HAP-1 (cell line): ENCODE data around the gene FOXP1.
A peak's percentile ranks its signal among the peaks of the same experiment; 100 is the strongest.

Experiments
- DNase-seq, 2 experiments: peaks; one replicate each; pipeline ENCODE4 v3.0.0-alpha.2; 2016 to 2020; ENCODE audit warnings: low spot score in 2 of 2
- H3K27me3 ChIP-seq: fragments of 250-450 bp; sonication (Bioruptor Pico); 2 replicates; pipeline ENCODE4 v1.5.1; 2020; ENCODE audit warnings: low read depth, mild to moderate bottlenecking, moderate library complexity
- H3K36me3 ChIP-seq: fragments of 250-450 bp; sonication (Bioruptor Pico); replicated peaks from 2 replicates; pipeline ENCODE4 v1.5.1; 2020; ENCODE audit warnings: mild to moderate bottlenecking
- H3K4me1 ChIP-seq: fragments of 250-450 bp; sonication (Bioruptor Pico); 2 replicates; pipeline ENCODE4 v1.5.1; 2020; ENCODE audit warnings: mild to moderate bottlenecking
- H3K4me3 ChIP-seq: fragments of 250-450 bp; sonication (Bioruptor Pico); 2 replicates; pipeline ENCODE4 v1.5.1; 2020; ENCODE audit warnings: mild to moderate bottlenecking, moderate library complexity
- H3K9me3 ChIP-seq: fragments of 250-450 bp; sonication (Bioruptor Pico); 2 replicates; pipeline ENCODE4 v1.5.1; 2020; ENCODE audit warnings: mild to moderate bottlenecking, moderate library complexity
- in situ Hi-C: fragments of 300-500 bp; cut with MboI; formaldehyde crosslinking; loops from 3 replicates; pipeline ENCODE4 v1.14.3; 2020; ENCODE audit warnings: low sequenced_read_pairs, inconsistent platforms, mixed read lengths

Gene FOXP1

DNA sequence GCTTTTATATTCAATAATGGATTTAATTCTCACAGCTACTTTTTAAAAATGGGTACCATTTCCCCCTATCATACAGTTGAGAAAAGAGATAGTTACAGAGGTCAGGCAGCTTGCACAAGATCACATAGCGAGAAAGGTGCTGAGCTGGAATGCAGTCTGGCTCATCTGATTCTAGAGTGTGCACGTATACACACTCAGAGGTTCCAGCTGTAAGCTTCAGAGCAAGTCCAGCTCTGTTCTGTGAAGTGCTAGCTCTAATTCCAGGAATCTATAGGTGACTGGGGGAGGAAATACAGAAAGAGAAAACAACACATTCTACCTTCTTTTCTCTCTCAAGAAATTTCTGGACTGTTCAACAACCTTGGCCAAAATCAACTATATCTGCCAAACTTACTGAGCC, 318.7 kb downstream of the FOXP1 start:
- Histone ChIP-seq H3K36me3 (no peaks in the 10 kb centered on the region), H3K4me1 (no peaks in the 10 kb centered on the region), H3K9me3 (no peaks in the 10 kb centered on the region), H3K27me3 (no peaks in the 10 kb centered on the region), H3K4me3 (no peak overlapping the region)
- in situ Hi-C loops = no loop called here
- DNase-seq = no peak

DNA sequence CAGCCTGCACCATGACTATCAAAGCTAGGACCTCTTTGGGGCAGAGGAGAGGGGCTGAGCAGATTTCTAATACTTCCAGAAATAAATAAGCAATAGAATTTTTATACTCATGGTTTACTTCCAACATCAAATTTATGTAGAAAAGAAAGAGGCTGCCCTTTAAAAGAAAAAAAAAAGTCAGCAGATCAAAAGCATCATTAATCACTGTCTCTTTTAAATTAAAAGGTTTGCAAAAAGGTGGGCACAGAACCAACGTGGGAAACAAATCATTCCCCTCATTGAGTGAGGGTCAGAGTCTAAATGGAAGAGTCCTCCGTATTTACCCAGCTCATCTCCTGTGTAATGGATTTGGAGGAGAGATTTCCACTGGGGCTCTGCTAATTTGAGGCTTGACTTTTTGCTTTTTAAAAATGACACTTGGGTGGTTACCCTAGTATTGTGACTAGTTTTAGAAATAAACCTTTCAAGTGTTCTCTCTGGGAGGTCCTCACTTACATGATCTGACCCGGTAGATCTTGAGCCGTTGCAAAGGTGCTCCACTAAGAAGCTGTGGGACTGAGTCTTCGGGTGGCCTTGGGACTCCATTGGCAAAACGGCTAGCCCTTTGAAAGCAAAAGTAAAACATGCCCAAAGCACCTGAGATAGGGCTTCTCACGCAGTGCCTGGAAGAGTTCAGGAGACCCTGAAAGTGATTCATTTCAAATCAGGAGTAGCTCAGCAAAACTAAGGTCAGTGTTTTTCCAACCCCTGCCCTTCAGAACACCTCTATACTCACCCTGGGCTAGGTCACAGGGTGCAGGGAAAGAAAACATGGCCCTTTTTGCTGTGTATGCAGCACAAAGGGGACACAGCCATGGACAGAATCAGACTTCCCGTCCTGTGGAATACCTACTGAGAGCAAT, 320.9 kb downstream of the FOXP1 start:
- Histone ChIP-seq H3K27me3 (no peaks in the 10 kb centered on the region), H3K9me3 (no peaks in the 10 kb centered on the region), H3K4me1 (peaks cover 9% of the 10 kb centered on the region), H3K4me3 (no peak overlapping the region), H3K36me3 (no peaks in the 10 kb centered on the region)
- no peak for DNase-seq
- in situ Hi-C loops = no loop called here

DNA sequence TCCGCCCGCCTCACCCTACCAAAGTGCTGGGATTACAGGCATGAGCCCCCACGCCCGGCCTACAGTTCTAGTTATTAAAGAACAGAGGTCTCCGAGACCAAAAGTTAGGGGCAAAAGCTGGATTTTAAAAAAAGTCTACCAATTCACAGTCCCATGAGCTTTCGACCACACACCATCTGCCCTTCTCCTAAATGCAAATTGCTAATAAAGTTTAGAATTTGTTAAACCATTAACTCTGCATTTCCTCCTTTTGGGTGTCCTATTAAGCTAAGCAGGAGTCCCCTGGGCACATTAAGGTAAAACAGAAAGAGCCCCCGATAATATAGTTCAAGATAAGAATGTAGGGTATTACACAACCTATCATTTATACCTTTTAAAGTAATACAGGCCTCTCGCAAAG, 322.7 kb downstream of the FOXP1 start:
- Histone ChIP-seq H3K4me1 (peaks cover 11% of the 10 kb centered on the region), H3K4me3 (no peak overlapping the region), H3K36me3 (no peaks in the 10 kb centered on the region), H3K9me3 (no peaks in the 10 kb centered on the region), H3K27me3 (no peaks in the 10 kb centered on the region)
- DNase-seq = no peak
- in situ Hi-C loops = no loop called here

DNA sequence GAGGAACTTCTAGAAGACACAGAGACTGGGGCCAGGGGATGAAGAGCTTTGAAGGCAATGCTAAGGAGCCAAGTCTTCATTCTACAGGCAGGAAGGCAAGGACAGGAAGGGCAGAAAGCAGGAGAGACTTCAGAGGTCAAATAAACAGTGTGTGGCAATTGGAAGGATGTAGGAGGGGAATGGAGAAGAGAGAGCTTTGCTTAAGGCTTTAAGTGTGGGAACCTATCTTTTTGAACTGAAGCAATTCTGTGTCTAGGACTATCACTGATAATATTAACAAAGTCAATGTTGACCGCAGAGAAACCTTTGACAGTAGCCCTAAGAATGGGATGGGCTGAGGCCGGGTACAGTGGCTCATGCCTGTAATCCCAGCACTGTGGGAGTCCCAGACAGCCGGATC, 325.0 kb downstream of the FOXP1 start:
- no peak overlapping the region for H3K4me3 ChIP-seq
- in situ Hi-C loops = no loop called here
- peaks cover 11% of the 10 kb centered on the region for H3K4me1 ChIP-seq
- no peaks in the 10 kb centered on the region for H3K9me3 ChIP-seq
- H3K27me3 ChIP-seq = no peaks in the 10 kb centered on the region
- no peak for DNase-seq
- H3K36me3 ChIP-seq = no peaks in the 10 kb centered on the region

DNA sequence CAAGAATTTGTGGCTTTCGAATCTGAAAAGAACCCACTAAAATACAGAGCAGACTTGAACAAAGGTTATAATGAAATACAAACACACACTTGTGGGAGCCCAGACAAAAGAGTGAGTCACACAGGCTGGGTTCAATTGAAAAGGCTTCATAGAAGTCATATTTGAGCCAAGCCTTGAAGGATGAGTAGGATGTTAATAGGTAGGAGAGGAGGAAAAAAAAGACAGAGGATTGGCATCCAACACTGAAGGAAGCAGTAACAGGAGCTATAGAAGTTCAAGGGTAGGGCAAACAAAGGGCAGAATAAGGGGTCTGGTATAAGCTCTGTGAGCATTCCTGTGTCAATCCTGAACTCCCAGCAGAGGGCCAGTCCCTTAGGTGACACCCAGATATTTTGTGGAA, 325.4 kb downstream of the FOXP1 start:
- in situ Hi-C loops = no loop called here
- no peak overlapping the region for H3K4me3 ChIP-seq
- peak; percentile 72 to 97 for DNase-seq
- no peaks in the 10 kb centered on the region for H3K27me3 ChIP-seq
- peaks cover 11% of the 10 kb centered on the region for H3K4me1 ChIP-seq
- H3K36me3 ChIP-seq = no peaks in the 10 kb centered on the region
- no peaks in the 10 kb centered on the region for H3K9me3 ChIP-seq

DNA sequence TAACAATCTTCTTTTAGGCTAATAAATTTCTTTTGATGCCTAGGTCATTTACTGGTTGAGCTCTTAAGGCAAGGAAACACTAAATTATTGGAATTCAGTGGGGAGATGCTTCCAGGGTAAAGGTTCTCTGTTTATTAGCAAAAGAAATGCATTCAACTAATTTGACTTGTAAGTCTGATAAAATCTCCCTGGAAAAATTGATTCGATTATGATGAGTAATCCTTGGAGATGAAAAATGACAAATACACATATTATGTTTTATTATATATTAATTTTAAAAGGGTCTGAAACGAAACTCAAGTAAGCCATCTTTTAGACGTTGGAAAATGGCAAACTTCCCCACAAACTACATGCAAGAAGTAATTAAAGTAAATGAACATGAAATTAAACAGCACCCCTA, 328.0 kb downstream of the FOXP1 start:
- H3K4me3 ChIP-seq = no peak overlapping the region
- no peaks in the 10 kb centered on the region for H3K27me3 ChIP-seq
- DNase-seq = no peak
- H3K4me1 ChIP-seq = peaks cover 11% of the 10 kb centered on the region
- no peaks in the 10 kb centered on the region for H3K36me3 ChIP-seq
- no peaks in the 10 kb centered on the region for H3K9me3 ChIP-seq
- in situ Hi-C loops = no loop called here

DNA sequence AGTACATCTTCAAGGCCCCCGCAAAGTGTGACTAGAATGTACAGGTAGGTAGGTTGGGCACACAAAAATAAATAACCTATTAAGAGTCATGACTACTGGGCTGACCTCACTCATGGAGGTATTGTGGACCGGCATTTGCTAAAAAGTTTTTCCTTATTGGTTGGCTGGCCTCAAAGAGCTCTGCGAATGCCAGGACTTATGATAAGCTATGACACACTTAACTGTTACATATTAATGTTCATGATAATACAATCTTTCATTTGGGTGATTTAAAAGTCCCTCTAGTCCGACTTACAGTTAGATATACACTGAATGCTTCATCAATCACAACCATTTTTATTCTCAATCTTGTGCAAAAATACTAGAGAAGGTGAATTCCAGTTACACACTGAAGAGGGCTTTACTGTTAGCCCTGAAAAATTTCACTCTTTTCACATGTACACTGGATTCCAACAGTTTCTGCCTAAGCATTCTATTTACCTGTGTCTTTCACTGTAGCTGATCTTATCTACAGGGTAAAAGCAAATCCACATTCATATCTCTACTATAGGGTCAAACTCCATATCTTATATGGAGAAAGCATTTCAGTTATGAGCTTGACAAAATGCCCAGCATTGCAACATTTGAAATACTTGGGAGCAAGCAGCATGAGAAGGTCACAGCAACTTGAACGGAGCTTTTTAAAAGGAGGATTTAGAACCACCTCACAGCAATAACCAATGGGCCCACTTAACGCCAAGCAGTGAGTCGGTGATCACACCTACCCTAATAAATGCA, 329.1 kb downstream of the FOXP1 start:
- Histone ChIP-seq H3K9me3 (no peaks in the 10 kb centered on the region), H3K4me3 (no peak overlapping the region), H3K4me1 (peaks cover 11% of the 10 kb centered on the region), H3K36me3 (no peaks in the 10 kb centered on the region), H3K27me3 (no peaks in the 10 kb centered on the region)
- in situ Hi-C loops = no loop called here
- no peak for DNase-seq

DNA sequence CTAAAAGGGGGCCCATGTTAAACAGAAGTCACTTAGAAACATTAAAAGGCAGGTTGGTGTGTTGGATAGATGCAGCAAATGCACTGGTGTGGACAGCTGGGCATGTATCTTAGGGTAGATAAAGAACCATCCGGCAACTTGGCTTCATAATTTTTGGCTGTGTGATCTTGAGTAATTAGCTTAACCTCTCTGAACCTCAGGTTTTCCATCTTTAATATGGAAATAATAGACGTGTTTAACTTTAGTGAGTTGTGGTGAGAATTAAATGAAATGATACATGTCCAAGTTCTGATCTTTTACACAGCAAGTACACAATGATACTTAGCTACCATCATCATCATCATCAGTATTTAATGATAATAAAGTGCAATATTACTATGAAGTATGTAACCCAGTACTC, 330.4 kb downstream of the FOXP1 start:
- in situ Hi-C loops = no loop called here
- Histone ChIP-seq H3K4me3 (no peak overlapping the region), H3K27me3 (no peaks in the 10 kb centered on the region), H3K36me3 (no peaks in the 10 kb centered on the region), H3K9me3 (no peaks in the 10 kb centered on the region), H3K4me1 (peaks cover 4% of the 10 kb centered on the region)
- no peak for DNase-seq

DNA sequence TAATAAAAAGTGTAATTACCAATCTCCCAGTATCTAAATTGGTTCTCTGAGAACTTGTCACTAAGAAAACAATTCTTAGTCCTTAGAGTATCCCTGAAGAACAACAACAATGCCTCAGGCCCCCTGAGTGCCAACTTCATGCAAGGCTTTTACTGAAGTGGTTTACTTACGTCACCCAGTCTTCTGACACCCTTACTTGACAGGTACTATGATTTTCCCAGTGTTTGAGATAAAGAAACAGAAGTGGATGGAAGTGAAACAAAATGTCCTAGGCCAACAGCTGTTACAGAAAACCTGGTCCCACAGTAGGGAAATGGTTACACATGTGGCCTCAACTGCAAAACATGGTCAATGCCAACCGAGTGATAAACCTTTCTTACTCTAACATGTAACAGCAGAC, 331.1 kb downstream of the FOXP1 start:
- DNase-seq = no peak
- Histone ChIP-seq H3K4me1 (peaks cover under 1% of the 10 kb centered on the region), H3K4me3 (no peak overlapping the region), H3K36me3 (no peaks in the 10 kb centered on the region), H3K9me3 (no peaks in the 10 kb centered on the region), H3K27me3 (no peaks in the 10 kb centered on the region)
- in situ Hi-C loops = no loop called here

DNA sequence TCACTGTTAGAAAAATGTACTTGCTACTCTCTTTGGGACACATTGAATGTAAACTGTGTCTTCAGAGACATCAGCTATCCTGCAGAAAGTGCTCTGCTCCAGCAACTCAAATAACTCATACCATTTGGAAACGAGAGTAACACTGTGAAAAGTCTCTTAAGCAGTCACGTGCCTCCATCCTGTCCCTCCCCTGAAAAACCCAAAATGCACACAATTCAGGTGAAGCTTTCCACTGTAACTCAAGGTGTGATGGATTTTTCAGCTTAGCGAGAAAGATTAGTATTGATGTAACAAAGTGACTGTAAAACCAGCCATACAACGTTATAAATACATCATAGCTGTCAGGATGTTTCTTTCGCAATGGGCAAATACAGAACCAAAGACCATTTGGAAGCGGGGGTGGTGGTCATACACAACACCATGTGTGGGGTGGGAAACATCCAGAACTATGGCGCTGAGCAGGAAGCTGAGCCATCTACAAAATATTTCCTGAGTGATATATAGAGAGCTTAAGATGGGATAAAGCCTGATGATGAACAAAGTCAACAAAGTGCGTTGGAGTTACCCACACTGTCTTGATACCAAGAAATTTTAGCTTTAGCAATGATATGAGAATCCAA, 332.3 kb downstream of the FOXP1 start:
- DNase-seq = no peak
- Histone ChIP-seq H3K9me3 (no peaks in the 10 kb centered on the region), H3K4me3 (no peak overlapping the region), H3K36me3 (no peaks in the 10 kb centered on the region), H3K4me1 (no peaks in the 10 kb centered on the region), H3K27me3 (no peaks in the 10 kb centered on the region)
- in situ Hi-C loops = no loop called here

DNA sequence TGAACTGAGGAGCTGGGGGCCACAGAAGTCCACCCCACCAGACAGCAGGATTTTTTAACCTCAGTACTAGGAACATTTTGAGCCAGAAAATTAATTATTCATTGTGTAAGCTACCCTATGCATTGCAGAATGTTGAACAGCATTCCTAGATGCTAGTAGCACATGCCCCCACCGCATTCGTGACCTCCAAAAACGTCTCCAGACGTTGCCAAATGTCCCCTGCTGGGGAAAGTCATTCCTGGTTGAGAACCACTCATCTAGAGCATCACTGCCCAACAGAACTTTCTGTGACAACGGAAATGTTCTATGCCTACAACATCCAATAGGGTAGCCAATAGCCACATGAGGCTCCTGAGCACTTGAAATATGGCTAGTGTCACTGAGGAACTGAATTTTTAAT, 333.5 kb downstream of the FOXP1 start:
- Histone ChIP-seq H3K4me1 (peaks cover 6% of the 10 kb centered on the region), H3K27me3 (no peaks in the 10 kb centered on the region), H3K36me3 (no peaks in the 10 kb centered on the region), H3K4me3 (no peak overlapping the region), H3K9me3 (no peaks in the 10 kb centered on the region)
- in situ Hi-C loops = no loop called here
- DNase-seq = no peak

DNA sequence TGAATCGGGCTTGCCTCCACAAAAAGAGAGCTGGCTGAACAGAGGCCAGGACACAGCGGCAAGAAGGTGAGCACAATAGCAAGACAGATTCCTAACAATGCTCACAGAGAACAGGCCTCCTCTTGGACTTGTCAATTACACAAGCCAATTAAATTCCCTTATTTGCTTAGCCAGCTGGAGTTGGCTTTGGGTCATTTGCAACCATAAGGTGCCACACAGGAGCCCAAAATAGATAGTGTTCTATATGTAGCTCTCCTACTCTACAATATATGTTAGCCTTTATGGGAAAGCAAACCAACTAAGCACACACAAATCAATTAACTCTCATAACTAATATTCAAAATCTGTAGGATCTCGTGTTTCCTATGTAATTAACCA, 335.6 kb downstream of the FOXP1 start:
- H3K36me3 ChIP-seq = no peaks in the 10 kb centered on the region
- in situ Hi-C loops = no loop called here
- H3K9me3 ChIP-seq = no peaks in the 10 kb centered on the region
- H3K27me3 ChIP-seq = no peaks in the 10 kb centered on the region
- DNase-seq = no peak
- H3K4me1 ChIP-seq = peaks cover 23% of the 10 kb centered on the region
- no peak overlapping the region for H3K4me3 ChIP-seq

DNA sequence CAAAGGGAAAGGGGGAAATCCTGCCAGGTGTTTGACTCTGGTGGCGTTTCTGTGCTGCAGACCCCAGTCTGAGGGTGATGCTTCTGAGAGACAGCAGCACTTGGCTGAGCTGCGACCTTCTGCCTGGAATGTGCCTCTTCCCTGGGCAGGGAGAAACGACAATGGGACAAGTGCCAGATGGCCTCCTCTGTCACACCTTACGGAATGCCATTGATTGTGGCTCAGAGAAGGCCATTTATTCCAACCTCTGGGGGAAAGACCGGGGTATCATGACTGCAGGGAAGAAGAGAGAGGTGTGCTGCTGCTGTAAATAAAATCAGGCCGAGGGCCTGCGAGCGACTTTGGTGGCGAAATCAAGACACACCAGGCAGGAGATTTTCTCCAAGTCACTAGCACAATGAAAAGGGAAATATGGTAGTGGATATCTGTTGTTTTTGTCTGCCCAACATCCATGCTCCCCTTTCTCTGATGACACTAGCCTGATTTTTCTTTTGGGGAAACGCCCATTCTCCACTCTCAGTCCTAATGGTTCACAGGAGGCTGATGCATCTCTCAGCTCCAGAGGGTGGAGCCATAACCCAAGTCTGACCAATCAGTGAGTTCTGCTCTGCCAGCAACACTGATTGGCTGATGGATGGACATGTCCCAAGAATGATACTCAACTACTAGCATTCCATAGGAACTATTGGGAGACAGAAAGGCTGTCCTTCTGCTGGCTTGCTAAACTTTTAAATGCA, 336.1 kb downstream of the FOXP1 start:
- no peaks in the 10 kb centered on the region for H3K27me3 ChIP-seq
- no peaks in the 10 kb centered on the region for H3K36me3 ChIP-seq
- DNase-seq = peak; percentile 33 to 62
- H3K4me1 ChIP-seq = peaks cover 26% of the 10 kb centered on the region
- H3K4me3 ChIP-seq = no peak overlapping the region
- in situ Hi-C loops = no loop called here
- H3K9me3 ChIP-seq = no peaks in the 10 kb centered on the region
